ENCODE measurements around the gene PCNX1. TPM values are rescaled to one million over a fixed set of nuclear protein-coding genes. Genes with fewer than 3 reads are reported as not detected.
A peak's percentile ranks its signal among the peaks of the same experiment; 100 is the strongest.
"Not testable (repeated sequence)": the region's sequence is repeated elsewhere in the genome, so short reads cannot be mapped to it uniquely, and the experiment has no call there.

Gene PCNX1
- 47.4 and 138 TPM in 2 replicates for total RNA-seq (ENCODE audit: low replicate concordance)

- peak within 1 kb of the TSS; percentile 90 for H3K4me3 ChIP-seq (ENCODE audit: low read depth, low read length)
- peak; percentile 60 for TF ChIP-seq CTCF (IDR thresholded peaks at IDR 0.05; ENCODE audit: insufficient read depth, low read length)
- DNase-seq (ENCODE audit: low read depth), result peak; percentile 81
These were observed at the start of gene PCNX1 for GRCh38 chr14:70907176-70907995. PCNX1 (plus strand) TSS chr14:70907459; CDS start chr14:70907851, 392 bp downstream.

GRCh38 chr14:70857496-70857890, 49.8 kb upstream of the PCNX1 start:
- no peak overlapping the region for H3K4me3 ChIP-seq (ENCODE audit: low read depth, low read length)
- no peak for DNase-seq (ENCODE audit: low read depth)
- TF ChIP-seq CTCF (IDR thresholded peaks at IDR 0.05; ENCODE audit: insufficient read depth, low read length), result no peak

- DNase-seq (ENCODE audit: low read depth), result no peak
- H3K4me3 ChIP-seq (ENCODE audit: low read depth, low read length), result no peak overlapping the region
- TF ChIP-seq CTCF (IDR thresholded peaks at IDR 0.05; ENCODE audit: insufficient read depth, low read length), result no peak
These were observed 48.6 kb upstream of the PCNX1 start for GRCh38 chr14:70858641-70859040.

GRCh38 chr14:70866992-70867391, 40.3 kb upstream of the PCNX1 start:
- not testable (repeated sequence) for DNase-seq (ENCODE audit: low read depth)

GRCh38 chr14:70871001-70871400, 36.3 kb upstream of the PCNX1 start:
- no peak overlapping the region for H3K4me3 ChIP-seq (ENCODE audit: low read depth, low read length)
- no peak for DNase-seq (ENCODE audit: low read depth)
- no peak for TF ChIP-seq CTCF (IDR thresholded peaks at IDR 0.05; ENCODE audit: insufficient read depth, low read length)

More at GRCh38 chr14:70866992-70867391, 40.3 kb upstream of the PCNX1 start:
- not testable (repeated sequence) for H3K4me3 ChIP-seq (ENCODE audit: low read depth, low read length)

GRCh38 chr14:70871863-70872677, 35.2 kb upstream of the PCNX1 start:
- TF ChIP-seq CTCF (IDR thresholded peaks at IDR 0.05; ENCODE audit: insufficient read depth, low read length), result no peak
- no peak overlapping the region for H3K4me3 ChIP-seq (ENCODE audit: low read depth, low read length)
- no peak for DNase-seq (ENCODE audit: low read depth)

GRCh38 chr14:70872678-70873020, 34.6 kb upstream of the PCNX1 start:
- no peak for TF ChIP-seq CTCF (IDR thresholded peaks at IDR 0.05; ENCODE audit: insufficient read depth, low read length)
- DNase-seq (ENCODE audit: low read depth), result no peak
- no peak overlapping the region for H3K4me3 ChIP-seq (ENCODE audit: low read depth, low read length)

Measured in fibroblast of the aortic adventitia (primary cell).